Lung microvascular endothelial cell (primary cell): Measurements from ENCODE around the gene HK3. TPM values are rescaled to one million over a fixed set of nuclear protein-coding genes. Genes with fewer than 3 reads are reported as not detected.
A peak's percentile ranks its signal among the peaks of the same experiment; 100 is the strongest.

Experiments
- DNase-seq, 2 donors: peaks; one replicate each; pipeline versions ENCODE4 v3.0.0 to v3.0.0-alpha.2; 2010; ENCODE audit warnings: low read depth in 2 of 2
- total RNA-seq: library from RNA; depleted of rRNA; stranded (reverse); fragments of >200 nt; gene quantifications from 2 replicates; pipeline ENCODE4 v1.2.1, GENCODE V29; 2014

HK3 gene
- total RNA-seq, 1 donor from 2014 or later: not detected

DNA sequence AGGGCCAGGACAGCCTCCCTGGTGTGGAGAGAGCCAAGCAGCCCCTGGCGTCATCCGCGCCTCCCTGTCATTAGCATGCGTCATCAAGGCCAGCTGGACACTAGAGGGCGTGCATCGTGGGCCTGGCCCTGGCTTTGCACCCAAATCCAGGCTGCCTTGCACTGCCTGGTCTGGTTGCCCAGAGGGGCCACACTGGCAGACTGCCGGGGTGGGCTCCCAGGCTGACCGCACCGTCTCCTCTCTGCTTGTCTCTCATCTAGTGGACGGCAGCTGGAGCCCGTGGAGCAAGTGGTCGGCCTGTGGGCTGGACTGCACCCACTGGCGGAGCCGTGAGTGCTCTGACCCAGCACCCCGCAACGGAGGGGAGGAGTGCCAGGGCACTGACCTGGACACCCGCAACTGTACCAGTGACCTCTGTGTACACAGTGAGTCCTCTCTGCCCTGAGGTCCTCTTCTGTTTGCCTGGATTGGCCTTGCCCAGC is 29.0 kb downstream of the HK3 start:
- peak; percentile 58 to 61 for DNase-seq

DNA sequence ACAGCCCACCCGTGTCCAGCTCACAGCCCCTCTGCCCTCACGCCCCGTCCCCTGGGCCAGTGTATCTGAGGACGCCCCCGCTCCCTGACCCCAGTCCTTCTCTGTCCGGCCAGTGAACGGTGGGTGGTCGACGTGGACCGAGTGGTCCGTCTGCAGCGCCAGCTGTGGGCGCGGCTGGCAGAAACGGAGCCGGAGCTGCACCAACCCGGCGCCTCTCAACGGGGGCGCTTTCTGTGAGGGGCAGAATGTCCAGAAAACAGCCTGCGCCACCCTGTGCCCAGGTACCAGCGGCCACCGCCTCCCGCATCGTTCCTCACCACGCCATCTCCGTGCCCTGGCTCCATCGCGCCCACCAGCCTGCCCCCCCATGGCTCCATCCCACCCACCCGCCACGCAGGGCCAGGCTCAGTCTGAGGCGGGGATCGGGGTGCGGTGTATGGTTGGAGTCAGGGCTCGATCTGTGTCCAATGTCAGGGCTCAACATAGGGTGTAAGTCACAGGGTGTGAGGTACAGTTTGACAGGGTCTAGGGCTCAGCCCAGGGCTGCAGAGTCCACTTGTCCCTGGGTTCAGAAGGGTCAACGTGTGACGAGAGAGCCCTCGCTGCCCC is 29.5 kb downstream of the HK3 start:
- no peak for DNase-seq

DNA sequence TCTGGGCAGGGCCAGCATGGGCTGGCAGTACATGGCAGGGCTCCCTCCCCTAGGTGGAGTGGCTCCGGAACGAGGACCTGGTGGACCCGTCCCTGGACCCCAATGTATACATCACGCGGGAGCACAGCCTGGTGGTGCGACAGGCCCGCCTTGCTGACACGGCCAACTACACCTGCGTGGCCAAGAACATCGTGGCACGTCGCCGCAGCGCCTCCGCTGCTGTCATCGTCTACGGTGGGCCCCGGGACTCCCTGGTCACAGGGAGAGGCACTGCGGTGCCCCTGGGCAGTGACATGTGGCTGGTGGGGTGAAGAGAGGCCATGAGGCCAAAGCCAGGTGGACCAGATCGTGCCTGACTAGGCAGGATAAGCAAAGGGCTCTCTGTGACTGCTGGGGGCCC is 30.4 kb downstream of the HK3 start:
- no peak for DNase-seq

DNA sequence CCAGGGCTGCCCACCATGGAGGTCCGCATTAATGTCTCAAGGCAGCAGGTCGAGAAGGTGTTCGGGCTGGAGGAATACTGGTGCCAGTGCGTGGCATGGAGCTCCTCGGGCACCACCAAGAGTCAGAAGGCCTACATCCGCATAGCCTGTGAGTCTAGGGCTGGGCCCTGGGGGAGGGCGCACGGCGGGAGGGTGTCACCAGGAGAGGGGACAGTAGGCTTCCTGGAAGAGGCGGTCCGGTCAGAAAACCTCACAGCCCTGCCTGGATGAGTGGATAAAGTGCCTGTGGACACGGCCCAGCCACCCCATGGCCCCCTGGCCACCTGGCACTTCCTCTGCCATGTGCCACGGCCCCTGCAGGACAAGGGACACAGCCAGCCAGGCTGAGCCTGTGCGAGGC is 31.0 kb downstream of the HK3 start:
- DNase-seq: no peak

DNA sequence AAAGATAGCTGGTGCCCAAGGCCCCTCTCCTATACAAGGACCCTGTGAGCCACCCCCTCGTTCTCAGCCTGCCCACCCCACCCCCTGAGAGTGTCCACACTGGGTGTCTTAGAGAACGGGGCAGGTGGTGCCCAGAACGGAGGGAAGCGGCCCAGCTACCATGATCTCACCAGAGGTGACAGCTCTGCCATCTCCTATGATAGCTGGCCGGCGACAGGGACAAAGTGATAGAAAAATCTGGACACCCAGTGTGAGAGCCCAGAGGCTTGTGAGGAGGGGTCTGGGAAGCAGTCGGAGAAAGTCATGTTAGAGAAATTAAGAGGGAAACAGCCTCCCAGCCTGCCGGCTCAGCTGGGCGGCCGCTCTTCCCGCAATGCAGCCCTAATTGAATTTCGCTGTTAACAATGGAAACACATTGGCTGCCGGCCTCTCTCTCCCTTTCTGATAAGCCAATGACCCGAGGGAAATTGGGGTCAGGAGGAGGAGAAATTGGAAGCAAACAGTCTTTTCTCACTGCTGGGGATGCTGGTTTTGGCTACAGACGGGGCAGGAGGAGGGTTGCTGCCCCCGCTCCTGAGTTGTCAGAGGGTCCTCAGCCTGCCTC is 32.3 kb downstream of the HK3 start:
- DNase-seq: no peak

DNA sequence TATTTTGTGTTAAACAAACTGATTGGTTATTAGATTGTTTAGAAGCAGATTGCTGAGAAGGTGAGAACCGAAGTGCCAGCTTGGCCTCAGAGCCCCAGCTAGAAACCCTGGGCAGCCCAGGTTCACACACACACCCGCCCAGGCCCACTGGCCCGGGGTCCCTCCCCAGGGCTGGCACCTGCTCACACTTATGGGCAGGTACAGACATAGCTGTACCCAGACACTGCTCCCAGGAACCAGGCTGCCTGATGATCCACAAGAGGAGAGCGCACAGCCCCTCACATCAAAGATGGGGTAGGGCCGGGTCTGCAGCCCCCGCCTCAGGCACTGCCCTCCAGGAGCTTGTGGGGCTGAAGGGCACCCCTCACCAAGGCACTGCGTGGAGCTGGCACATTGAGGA is 33.2 kb downstream of the HK3 start:
- no peak for DNase-seq

DNA sequence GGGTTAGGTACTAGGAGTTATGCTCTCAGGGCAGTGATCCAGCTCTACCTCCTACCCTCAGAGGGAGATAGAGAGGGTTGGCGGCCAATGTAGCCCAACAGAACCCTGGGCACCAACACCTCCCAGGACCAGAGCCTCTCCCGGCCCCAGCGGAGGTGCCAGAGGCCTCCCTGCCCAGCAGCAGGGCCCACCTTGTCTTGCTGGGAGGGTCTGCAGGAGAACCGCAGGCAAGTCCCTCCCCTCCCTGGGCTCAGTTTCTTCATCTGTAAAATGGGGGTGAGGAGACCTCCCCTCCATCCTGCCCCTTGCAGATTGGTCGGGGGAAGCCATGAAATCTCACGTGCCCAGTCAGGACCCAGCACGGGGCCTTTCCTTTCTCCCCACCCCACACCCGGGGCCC is 34.4 kb downstream of the HK3 start:
- no peak for DNase-seq

DNA sequence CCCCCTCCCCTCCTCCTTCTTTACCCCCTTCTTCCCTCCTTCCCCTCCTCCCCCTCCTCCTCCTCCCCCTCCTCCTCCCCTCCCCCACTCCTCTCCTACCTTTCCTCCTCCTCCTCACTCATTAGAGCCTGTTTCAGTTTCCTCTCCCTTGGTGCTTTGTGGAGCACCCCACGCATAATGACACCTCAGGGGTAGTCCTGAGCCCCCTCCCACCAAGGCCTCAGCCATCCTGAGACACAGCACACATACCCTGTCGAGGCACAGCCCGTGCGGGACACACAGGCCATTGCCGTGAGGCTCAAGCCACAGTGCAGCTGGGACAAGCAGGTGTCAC is 35.4 kb downstream of the HK3 start:
- DNase-seq: no peak

DNA sequence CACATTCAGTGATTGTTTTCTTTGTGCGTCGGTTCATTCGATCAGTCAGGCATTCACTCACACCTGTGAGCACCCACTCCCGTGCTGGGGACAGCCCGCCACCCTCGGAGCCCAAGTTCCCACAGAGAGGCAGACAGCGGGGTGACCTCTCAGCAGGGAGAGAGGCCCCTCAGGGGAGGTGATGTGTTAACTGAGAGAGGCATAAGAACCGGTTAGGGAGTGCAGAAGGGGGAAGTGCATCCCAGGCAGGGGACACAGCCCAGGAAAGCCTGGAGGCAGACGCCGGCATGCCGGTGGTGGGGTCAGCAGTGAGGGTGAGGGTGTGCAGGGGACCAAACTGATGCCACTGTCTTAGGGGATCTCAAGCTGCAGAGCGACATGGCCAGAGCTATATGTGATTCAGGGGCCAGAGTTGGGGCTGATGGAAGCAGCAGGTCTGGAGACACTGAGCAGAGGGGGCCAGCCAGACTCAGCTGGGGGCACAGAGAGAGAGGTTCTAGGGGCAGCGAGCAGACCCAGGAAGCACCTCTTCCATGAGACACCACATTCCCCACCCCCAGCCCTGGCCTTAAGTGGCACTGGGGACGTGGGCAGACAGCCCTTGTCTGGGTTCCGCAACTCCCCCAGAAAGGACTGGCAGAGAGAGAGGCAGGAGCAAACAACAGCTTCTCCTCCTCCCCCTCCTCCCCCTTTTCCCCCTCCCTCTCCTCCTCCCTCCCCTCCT is 35.9 kb downstream of the HK3 start:
- DNase-seq: no peak

DNA sequence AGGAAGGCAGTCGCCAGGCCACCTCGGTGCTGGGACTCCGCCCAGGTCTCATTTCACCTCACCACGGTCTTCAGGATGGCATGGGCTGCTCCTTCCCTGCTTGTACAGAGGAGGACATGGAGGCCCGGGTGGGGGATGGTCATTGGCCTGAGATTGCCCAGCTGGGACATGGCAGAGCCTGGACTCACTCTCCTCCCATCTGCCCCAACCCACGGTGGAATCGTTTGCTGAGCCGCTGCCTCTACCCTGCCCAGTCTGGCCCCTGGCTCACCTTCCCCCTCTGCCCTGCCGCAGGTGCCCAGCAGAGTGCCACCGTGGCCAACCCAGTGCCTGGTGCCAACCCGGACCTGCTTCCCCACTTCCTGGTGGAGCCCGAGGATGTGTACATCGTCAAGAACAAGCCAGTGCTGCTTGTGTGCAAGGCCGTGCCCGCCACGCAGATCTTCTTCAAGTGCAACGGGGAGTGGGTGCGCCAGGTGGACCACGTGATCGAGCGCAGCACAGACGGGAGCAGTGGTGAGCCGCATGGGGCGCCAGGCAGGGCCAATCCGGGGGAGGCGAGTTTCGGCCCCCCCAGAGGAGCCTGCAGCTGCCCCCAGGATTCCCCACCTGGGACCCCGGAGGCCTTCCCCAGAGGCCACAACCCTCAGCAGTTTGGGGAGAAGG is 36.7 kb downstream of the HK3 start:
- no peak for DNase-seq

DNA sequence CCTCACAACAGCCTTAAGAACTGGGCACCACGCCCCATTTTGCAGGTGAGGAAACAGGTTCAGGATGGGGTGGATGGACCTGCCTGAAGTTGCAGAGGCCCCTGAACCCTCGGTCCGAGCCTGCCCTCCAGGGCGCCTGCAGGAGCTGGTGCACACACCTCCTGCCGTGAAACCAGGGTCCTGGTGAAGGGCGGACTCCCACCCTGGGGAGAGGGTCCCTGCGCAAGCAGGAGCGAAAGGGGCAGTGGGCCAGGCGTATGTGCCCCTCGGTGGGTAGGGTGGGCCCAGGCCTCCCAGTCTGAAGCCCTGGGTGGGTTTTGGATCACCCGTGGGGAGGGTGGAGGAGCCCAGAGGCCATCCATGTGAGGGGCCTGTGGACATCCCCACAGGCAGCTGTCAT is 37.9 kb downstream of the HK3 start:
- no peak for DNase-seq

DNA sequence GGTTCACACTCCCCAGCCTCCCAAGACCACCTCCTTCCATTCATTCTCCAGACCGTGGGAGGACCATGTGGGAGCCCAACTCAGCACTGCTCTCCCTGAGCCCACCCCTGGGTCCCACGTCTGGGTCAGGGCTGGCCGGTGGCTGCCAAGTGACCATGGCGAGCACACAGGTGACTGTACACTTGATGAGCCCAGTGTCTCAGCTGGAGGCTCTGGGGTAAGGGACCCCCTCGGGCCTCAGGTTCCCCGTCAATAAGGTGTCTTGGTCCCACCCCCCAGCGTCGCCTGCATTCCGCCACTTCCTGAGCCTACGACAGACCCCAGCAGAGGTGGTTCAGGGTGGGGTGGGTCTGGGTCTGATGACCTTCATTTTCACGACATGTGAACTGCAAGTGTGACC is 38.8 kb downstream of the HK3 start:
- no peak for DNase-seq

DNA sequence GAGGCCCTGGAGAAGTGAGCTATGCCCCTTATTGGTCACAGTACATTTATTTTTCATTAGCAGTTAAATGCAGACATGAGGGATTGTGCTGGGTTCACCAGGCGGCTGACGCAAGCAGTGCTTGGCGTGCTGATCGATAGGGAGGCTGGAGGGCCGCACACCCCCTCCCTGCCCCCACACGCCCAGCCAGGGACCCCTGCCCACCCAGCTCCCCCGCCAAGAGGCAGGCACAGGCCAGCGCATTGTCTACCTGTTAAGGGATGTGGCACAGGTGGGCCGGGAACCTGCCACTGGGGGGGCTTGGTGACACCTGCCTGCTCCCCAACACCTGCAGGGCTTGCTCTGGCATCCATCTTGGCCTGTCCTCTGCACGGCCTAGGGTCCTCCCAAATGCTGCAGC is 39.2 kb downstream of the HK3 start:
- DNase-seq: no peak

DNA sequence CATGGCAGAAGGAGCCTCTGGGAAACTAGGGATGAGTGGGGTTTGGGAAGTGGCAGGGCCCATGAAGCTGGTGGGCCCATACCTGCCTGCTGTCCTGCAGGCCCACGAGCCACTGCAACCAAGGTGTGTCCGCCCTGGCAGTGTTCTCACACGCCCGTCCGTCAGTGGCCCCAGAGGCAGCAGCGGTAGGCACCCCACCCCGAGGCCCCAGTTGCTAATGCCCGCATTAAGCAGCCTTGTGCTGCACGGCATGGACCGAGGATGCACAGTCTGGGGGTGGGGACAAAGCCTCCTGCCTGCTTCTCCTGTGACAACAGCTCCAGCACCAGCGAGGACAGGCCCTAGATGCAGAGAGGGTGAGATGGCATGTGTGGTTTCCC is 41.3 kb downstream of the HK3 start:
- DNase-seq: no peak

DNA sequence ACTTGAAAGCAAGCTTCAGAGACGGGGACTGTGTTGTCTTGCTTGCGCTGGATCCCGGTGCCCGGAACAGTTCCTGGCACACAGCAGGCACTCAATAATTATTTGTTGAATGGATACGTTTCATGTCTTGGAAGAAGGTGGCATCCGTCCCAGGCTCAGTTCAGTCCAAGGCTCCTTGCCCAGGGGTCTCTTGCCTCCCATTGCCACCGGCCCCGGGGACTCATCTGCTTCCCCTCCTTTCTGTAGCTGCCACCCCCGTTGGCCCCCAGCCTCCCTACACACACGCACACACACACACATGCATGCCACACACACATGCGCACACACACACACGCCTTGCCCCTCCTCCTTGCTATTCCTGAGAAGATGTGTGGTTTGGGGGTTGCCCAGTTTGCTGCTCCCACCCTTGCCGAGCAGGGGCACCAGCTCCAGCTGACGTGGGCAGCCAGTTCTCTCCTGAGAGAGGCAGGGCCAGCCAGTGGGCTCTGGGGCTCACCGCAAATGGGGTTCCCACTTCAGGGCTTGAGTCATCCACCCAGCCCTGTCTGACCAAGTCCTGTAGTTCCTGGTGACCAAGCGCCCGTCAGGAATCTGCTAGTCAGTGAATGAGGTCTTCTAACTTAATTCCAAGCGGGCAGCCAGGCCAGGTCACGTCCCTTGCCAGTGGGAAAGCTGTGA is 41.8 kb downstream of the HK3 start:
- no peak for DNase-seq

DNA sequence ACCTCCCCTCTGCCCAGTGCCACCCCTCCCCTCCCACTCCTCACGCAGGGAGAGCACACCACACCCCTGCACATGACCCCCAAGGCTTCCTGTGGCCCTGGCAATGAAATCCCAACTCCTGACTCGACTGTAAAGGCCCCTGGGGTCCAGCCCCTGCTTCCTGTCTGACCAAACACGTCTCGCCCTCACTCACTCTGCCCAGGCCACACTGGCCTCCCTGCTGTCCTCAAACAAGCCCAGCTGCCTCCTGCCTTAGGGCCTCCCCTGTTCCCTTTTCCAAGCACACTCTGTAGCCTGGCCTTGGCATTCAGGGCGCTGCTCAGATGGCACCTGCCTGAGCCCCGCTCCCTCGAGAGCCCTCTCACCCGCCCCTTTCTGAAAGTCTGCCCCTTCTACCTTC is 42.4 kb downstream of the HK3 start:
- no peak for DNase-seq

DNA sequence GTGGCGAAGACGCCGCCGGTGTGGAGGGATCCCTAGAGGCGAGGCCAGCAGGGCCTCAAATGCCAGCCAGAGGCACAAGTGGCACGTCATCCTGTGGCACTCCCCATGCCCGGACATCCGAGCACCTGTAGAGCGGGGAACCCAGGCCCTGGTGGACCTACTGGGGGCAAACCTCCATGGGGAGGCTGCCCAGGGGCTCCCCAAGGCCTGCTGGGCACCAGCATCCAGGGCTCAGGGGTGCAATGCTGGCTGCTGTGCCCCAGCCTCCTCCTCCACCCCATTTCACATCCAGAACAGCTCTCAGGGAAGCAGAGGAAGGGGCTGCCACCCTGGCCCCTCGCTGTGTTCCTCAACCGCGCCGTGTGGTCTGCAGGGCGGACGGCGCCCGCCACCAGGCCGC is 43.5 kb downstream of the HK3 start:
- DNase-seq: no peak

DNA sequence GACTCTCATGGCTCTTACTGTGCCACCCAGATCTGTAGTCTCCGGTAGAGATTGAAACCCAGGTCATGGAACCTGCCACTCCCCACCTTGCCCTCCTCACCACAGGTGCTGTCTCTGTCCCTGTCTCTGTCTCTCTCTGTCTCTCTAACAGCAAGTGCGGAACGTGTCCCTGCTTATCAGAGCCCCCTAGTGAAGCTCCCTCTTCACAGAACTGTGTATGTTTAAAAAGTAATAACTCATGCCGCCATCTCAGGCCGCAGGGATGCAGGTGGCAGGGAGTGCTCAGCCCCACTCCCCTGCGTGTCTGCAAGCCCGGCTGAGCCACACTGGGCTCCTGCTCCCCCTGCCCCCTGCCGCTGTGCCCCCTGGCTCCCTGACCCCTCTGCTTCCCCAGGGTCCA is 45.0 kb downstream of the HK3 start:
- no peak for DNase-seq

DNA sequence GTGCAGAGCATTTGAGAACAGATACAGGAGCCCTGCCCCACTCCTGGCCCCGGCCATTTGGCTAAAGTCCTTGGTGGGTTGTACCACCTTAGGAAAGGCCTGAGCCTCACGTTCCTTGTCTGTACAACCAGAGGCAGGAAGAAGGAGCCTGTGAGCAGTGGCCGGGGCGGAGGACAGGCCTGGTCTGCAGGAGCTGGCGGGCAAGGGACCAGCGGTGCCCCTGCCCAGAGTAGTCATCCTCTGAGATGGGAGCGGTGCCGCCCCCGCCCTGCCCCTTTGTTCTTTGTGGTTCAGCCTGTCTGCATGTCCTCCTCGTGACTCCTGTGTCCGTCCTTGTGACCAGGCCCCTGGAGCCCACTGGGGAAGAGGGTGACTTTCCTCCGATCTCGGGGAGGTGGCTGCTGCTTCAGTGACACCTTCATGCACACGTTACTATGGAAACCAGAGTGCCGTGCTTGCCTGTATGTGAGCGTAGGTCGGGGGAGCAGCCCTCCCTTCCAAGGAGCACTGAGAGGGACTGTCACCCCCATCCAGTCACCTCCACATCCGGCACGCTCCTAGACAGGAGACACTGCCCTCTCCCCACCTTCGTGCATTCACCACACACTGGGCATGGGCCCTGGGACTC is 45.9 kb downstream of the HK3 start:
- DNase-seq: no peak

DNA sequence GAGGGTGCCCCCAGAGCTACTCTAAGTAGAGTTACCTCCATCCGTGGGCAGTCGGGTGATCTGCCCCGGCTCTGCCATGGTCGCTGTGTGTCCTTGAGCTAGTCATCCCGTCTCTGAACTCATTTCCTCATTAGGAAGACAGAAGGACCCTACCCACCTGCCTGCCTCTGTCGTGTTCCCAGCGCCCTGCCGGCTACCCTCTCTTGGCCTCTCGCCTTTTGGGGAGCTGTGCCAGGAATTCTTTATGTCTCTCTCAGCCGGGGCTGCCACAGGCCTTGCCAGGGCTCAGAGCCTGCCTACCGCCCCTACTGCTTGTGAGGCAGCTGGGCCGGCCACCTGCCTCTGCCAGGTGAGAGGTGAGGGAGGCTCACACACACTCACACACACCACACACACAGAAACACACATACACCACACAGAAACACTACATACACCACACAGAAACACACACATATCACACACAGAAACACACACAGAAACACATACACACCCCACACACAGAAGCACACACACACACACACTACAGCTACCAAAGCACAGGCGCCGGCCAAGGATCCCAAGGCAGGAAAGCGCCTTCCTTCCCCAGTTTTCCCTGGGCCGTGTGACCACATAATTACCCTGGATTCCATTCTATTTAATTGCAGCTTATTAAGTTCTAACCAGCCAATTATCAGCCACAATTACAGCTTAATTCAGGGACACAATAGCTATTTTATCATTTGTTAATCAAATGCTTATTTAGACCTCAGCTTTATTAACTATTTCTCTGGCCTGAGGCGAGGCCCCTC is 47.1 kb downstream of the HK3 start:
- DNase-seq: no peak

DNA sequence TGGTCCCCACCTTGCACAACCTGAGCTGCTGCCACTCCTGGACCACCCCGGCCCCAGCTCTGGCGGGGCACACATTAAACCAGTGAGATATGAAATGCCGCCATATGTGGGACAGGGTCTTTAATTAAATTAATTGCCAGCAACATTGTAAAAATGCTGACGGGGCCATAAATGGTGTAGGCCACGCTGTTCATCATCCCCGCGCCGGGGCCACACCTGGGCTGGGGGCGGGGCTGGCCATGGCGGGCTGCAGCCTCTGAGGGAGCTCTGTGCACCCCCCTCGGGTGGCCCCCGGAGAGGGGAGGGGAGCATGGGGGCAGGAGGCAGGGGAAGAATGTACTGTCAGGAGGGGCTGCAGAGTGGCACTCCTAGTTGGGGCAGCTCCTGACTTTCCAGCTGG is 47.8 kb downstream of the HK3 start:
- no peak for DNase-seq
